HepG2 (cell line): ENCODE results near the gene DNASE1. TPM values are rescaled to one million over a fixed set of nuclear protein-coding genes. Genes with fewer than 3 reads are reported as not detected.

Experiments used
- ATAC-seq: fragments of 200-7000 bp; cut with Tn5 transposase; 3 replicates; pipeline ENCODE4 v1.9.1; 2020; ENCODE audit warnings: mild to moderate bottlenecking, moderate library complexity
- BruUV-seq: library from RNA; stranded (reverse); fragments of 400-500 nt; replicated peaks from 2 replicates; lab custom pipeline; 2021; lab: Mats Ljungman, UMichigan
- CTCF ChIA-PET: fragments of 300-600 bp; formaldehyde crosslinking; extraction: SDS; loops from one replicate; lab custom pipeline; 2021; ENCODE audit warnings: low total read pairs, inconsistent platforms, low intra/inter-chr PET ratio; lab: Yijun Ruan, JAX
- POLR2A ChIA-PET: fragments of 350-600 bp; sonication (Branson Sonifier 250); formaldehyde crosslinking; loops from one replicate; lab custom pipeline; 2020; ENCODE audit warnings: antibody characterized with exemption, inconsistent platforms; lab: Yijun Ruan, JAX
- DNase-seq: peaks from one replicate; pipeline ENCODE4 v3.0.0-alpha.2; 2015; ENCODE audit warnings: low spot score
- FAIRE-seq: peaks from 3 replicates; lab custom pipeline; 2011; peaks lifted over from hg19 to GRCh38; lab: Jason Lieb, UNC
- H2AFZ ChIP-seq: one replicate; pipeline ENCODE4 v1.6.1; 2011; ENCODE audit warnings: low read length, inconsistent platforms
- H3K27ac ChIP-seq: fragments of 300-600 bp; 3 replicates; pipeline ENCODE4 v1.8.0; 2011; ENCODE audit warnings: mixed run types, mild to moderate bottlenecking, mixed read lengths, low read length, inconsistent platforms; ENCODE audit not compliant: insufficient read depth; ENCODE audit errors: extremely low read length
- H3K27me3 ChIP-seq, 2 experiments: fragments of 200-600 bp in 1 of 2; 2 replicates in 1 of 2; 3 replicates in 1 of 2; pipeline versions ENCODE4 v1.6.0 to v1.8.0; 2011; ENCODE audit warnings: low read length in 2 of 2, mild to moderate bottlenecking in 2 of 2, moderate library complexity in 2 of 2, inconsistent platforms in 1 of 2; ENCODE audit not compliant: insufficient read depth in 2 of 2, control insufficient read depth in 1 of 2
- H3K36me3 ChIP-seq, 2 experiments: fragments of 200-600 bp in 1 of 2; replicated peaks in 1 of 2; 2 replicates in 1 of 2; 3 replicates in 1 of 2; pipeline versions ENCODE4 v1.5.1 to v1.8.0; 2011; ENCODE audit warnings: low read length in 2 of 2, inconsistent platforms in 1 of 2; ENCODE audit not compliant: insufficient read depth in 2 of 2, control insufficient read depth in 1 of 2
- H3K4me1 ChIP-seq: 2 replicates; pipeline ENCODE4 v1.5.1; 2012; ENCODE audit warnings: low read length, inconsistent platforms; ENCODE audit not compliant: insufficient read depth
- H3K4me2 ChIP-seq: 2 replicates; pipeline ENCODE4 v1.6.0; 2011; ENCODE audit warnings: low read depth, low read length, inconsistent platforms
- H3K4me3 ChIP-seq, 3 experiments: fragments of 200-600 bp in 1 of 3; sonication (generic), shearing (Covaris generic) in 1 of 3; replicated peaks in 1 of 3; 2 replicates each; pipeline ENCODE4 v1.5.1; 2011 to 2016; ENCODE audit warnings: low read length in 3 of 3, inconsistent platforms in 2 of 3, low read depth in 2 of 3, mild to moderate bottlenecking in 2 of 3, control low read depth in 1 of 3, mixed read lengths in 1 of 3; ENCODE audit not compliant: insufficient read depth in 1 of 3
- H3K79me2 ChIP-seq: one replicate; pipeline ENCODE4 v1.6.1; 2011; ENCODE audit warnings: low read length, inconsistent platforms; ENCODE audit not compliant: insufficient read depth
- H3K9ac ChIP-seq: 2 replicates; pipeline ENCODE4 v1.6.0; 2011; ENCODE audit warnings: mild to moderate bottlenecking, low read depth, low read length, inconsistent platforms; ENCODE audit not compliant: insufficient read depth
- H3K9me3 ChIP-seq: 2 replicates; pipeline ENCODE4 v1.5.1; 2012; ENCODE audit warnings: mild to moderate bottlenecking, low read length
- H4K20me1 ChIP-seq: 2 replicates; pipeline ENCODE4 v1.6.0; 2011; ENCODE audit warnings: inconsistent platforms, mild to moderate bottlenecking, low read length, moderate library complexity; ENCODE audit not compliant: insufficient read depth
- ARNTL ChIP-seq: sonication (generic); formaldehyde crosslinking; IDR thresholded peaks from 2 replicates; pipeline ENCODE4 v1.4.0; 2020; ENCODE audit warnings: mild to moderate bottlenecking, missing genetic modification reagents
- GABPB1 ChIP-seq: IDR thresholded peaks from 2 replicates; pipeline ENCODE4 v1.6.1; 2016; ENCODE audit warnings: mild to moderate bottlenecking, missing genetic modification reagents, moderate library complexity, missing compliant biosample characterization
- HCFC1 ChIP-seq: fragments of 150-350 bp; IDR thresholded peaks from 2 replicates; pipeline ENCODE4 v1.6.1; 2014; ENCODE audit warnings: low read depth, low read length
- SMYD3 ChIP-seq: sonication (generic); formaldehyde crosslinking; IDR thresholded peaks from 2 replicates; pipeline ENCODE4 v1.8.1; 2023; ENCODE audit warnings: mild to moderate bottlenecking, missing genetic modification reagents
- STAG1 ChIP-seq: sonication (generic); formaldehyde crosslinking; IDR thresholded peaks from 2 replicates; pipeline ENCODE4 v1.4.0; 2020; ENCODE audit warnings: missing genetic modification reagents
- U2AF2 ChIP-seq: fragments of 200-400 bp; formaldehyde crosslinking; IDR thresholded peaks from 2 replicates; pipeline ENCODE4 v1.6.1; 2017; ENCODE audit warnings: low read depth, mild to moderate bottlenecking, low read length
- XBP1 ChIP-seq: sonication (generic); formaldehyde crosslinking; IDR thresholded peaks from 2 replicates; pipeline ENCODE4 v1.5.0; 2020; ENCODE audit warnings: missing genetic modification reagents
- ZNF121 ChIP-seq: sonication (generic); formaldehyde crosslinking; IDR thresholded peaks from 2 replicates; pipeline ENCODE4 v1.5.0; 2020; ENCODE audit warnings: mild to moderate bottlenecking, missing genetic modification reagents
- ZNF143 ChIP-seq: sonication (generic); formaldehyde crosslinking; IDR thresholded peaks from 2 replicates; pipeline ENCODE4 v1.4.0; 2020; ENCODE audit warnings: missing genetic modification reagents
- ZNF569 ChIP-seq: sonication (generic); formaldehyde crosslinking; IDR thresholded peaks from 2 replicates; pipeline ENCODE4 v1.5.0; 2020; ENCODE audit warnings: mild to moderate bottlenecking, missing genetic modification reagents, moderate library complexity, borderline replicate concordance
- ZNF879 ChIP-seq: sonication (generic); formaldehyde crosslinking; IDR thresholded peaks from 2 replicates; pipeline ENCODE4 v1.8.1; 2023; ENCODE audit warnings: missing genetic modification reagents
- ZSCAN5A ChIP-seq: sonication (generic); formaldehyde crosslinking; IDR thresholded peaks from 2 replicates; pipeline ENCODE4 v1.8.0; 2022; ENCODE audit warnings: mild to moderate bottlenecking, missing genetic modification reagents, borderline replicate concordance
- whole genome bisulfite sequencing: methylation state at CpG from one replicate; pipeline ENCODE4 v1.1.6; 2017; ENCODE audit warnings: low lambda C conversion rate; 5-methylcytosine and 5-hydroxymethylcytosine counted together
- in situ Hi-C: cut with HindIII; loops from 2 replicates; pipeline ENCODE4 v1.10.0; 2017; ENCODE audit warnings: low pct_unique_long_range_greater_than_20kb; ENCODE audit not compliant: extremely low pct_ligation_motif_present
- intact Hi-C: fragments of 100-400 bp; cut with micrococcal nuclease; formaldehyde crosslinking; loops from one replicate; pipeline ENCODE4 v1.10.0; 2022; ENCODE audit not compliant: unreplicated experiment
- polyA plus RNA-seq, 8 experiments: library from polyadenylated mRNA; depleted of rRNA in 3 of 8; stranded (reverse) in 7 of 8; unstranded in 1 of 8; fragments of >200 nt; fragmentation: Illumina TruSeq in 4 of 8; extraction: Trizol in 4 of 8; gene quantifications; 2 replicates each; pipeline versions ENCODE4 v1.2.1 to v1.2.3, GENCODE V29; 2011 to 2016; ENCODE audit warnings: low read depth in 4 of 8, missing spikeins in 1 of 8, mixed read lengths in 1 of 8; ENCODE audit not compliant: insufficient read depth in 1 of 8
- total RNA-seq, 5 experiments: library from RNA; depleted of rRNA; stranded (reverse); fragments of >200 nt; fragmentation: Illumina TruSeq; extraction: Trizol; gene quantifications; 2 replicates each; pipeline ENCODE4 v1.2.3, GENCODE V29; 2016; ENCODE audit warnings: low read depth in 1 of 5
- TF ChIP-seq, protein P1 (sequence below): sonication (generic); formaldehyde crosslinking; IDR thresholded peaks from 2 replicates; pipeline ENCODE4 v1.5.0; 2020; ENCODE audit warnings: missing genetic modification reagents, mild to moderate bottlenecking, borderline replicate concordance
- TF ChIP-seq, protein P2 (sequence below): sonication (generic); formaldehyde crosslinking; IDR thresholded peaks from 2 replicates; pipeline ENCODE4 v1.9.0; 2022; ENCODE audit warnings: low read depth, missing genetic modification reagents

The DNASE1 gene
- total and polyA plus RNA-seq, 2 of the 13 experiments (the other 11 are each of a cell fraction or from before 2014, with no cell fraction given), result 7.1 to 11.1 TPM

- CTCF ChIA-PET, result no interaction called here
- Histone ChIP-seq H3K9me3 (no peaks in the 10 kb centered on the region), H3K79me2 (peaks cover 6% of the 10 kb centered on the region), H4K20me1 (no peaks in the 10 kb centered on the region), H3K4me3 (no peak overlapping the region)
- WGBS, result 91% methylated on average over 5 of the region's 5 CpGs
- no peak for DNase-seq
- FAIRE-seq, result no peak
- TF ChIP-seq ZNF121 (0 out of 2 replicates have a peak, but pooled peaks have one; percentile 26), ZNF143 (CRISPR knock-in tag) (no peak)
- TF ChIP-seq, all 625 proteins: peak for 1
- no peaks in the 10 kb centered on the region for H3K4me1 ChIP-seq
- no TSS peak for BruUV-seq
- no peak for ATAC-seq
- no peak overlapping the region for H3K27ac ChIP-seq
- in situ Hi-C loops (no loop called here), intact Hi-C loops (no loop called here)
- no peaks in the 10 kb centered on the region for H3K27me3 ChIP-seq
- POLR2A ChIA-PET, result no interaction called here
- H3K4me2 ChIP-seq, result no peak overlapping the region
- no peaks in the 10 kb centered on the region for H3K36me3 ChIP-seq
- H3K9ac ChIP-seq, result no peak overlapping the region
- no peak overlapping the region for H2AFZ ChIP-seq
Observed at GRCh38 chr16:3625331-3625730, 29.2 kb upstream of the DNASE1 start.

- H2AFZ ChIP-seq, result no peak overlapping the region
- intact Hi-C loops (no loop called here), in situ Hi-C loops (no loop called here)
- no peaks in the 10 kb centered on the region for H3K27me3 ChIP-seq
- H3K4me1 ChIP-seq, result no peaks in the 10 kb centered on the region
- H3K9ac ChIP-seq, result no peak overlapping the region
- no peaks in the 10 kb centered on the region for H3K36me3 ChIP-seq
- ATAC-seq, result peak; percentile 30; the same call in 1 of the 3 replicates
- no peak overlapping the region for H3K4me2 ChIP-seq
- CTCF ChIA-PET, result no interaction called here
- no TSS peak for BruUV-seq
- H3K27ac ChIP-seq, result no peak overlapping the region
- H4K20me1 ChIP-seq, result no peaks in the 10 kb centered on the region
- no peak for FAIRE-seq
- no peaks in the 10 kb centered on the region for H3K9me3 ChIP-seq
- H3K4me3 ChIP-seq, result no peak overlapping the region
- no peak for DNase-seq
- peaks cover 6% of the 10 kb centered on the region for H3K79me2 ChIP-seq
- WGBS, result over 99% methylated on average over 4 of the region's 4 CpGs
- POLR2A ChIA-PET, result no interaction called here
- TF ChIP-seq HCFC1 (no peak), GABPB1 (CRISPR knock-in tag) (no peak), STAG1 (CRISPR knock-in tag) (peak; percentile 28), U2AF2 (no peak), ZNF569 (CRISPR knock-in tag) (no peak), ARNTL (CRISPR knock-in tag) (no peak), XBP1 (CRISPR knock-in tag) (no peak), SMYD3 (CRISPR knock-in tag) (no peak), ZSCAN5A (CRISPR knock-in tag) (no peak), ZNF879 (no peak)
- TF ChIP-seq, protein P1, sequence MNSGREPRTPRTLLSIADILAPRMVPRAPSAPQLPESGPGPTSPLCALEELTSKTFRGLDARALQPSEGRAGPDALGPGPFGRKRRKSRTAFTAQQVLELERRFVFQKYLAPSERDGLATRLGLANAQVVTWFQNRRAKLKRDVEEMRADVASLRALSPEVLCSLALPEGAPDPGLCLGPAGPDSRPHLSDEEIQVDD, result no peak
- TF ChIP-seq, protein P2, sequence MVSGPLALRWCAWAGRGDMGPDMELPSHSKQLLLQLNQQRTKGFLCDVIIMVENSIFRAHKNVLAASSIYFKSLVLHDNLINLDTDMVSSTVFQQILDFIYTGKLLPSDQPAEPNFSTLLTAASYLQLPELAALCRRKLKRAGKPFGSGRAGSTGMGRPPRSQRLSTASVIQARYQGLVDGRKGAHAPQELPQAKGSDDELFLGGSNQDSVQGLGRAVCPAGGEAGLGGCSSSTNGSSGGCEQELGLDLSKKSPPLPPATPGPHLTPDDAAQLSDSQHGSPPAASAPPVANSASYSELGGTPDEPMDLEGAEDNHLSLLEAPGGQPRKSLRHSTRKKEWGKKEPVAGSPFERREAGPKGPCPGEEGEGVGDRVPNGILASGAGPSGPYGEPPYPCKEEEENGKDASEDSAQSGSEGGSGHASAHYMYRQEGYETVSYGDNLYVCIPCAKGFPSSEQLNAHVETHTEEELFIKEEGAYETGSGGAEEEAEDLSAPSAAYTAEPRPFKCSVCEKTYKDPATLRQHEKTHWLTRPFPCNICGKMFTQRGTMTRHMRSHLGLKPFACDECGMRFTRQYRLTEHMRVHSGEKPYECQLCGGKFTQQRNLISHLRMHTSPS (CRISPR knock-in tag), result no peak
Observed at GRCh38 chr16:3625911-3626732, 28.4 kb upstream of the DNASE1 start.
